GM12872 (cell line): ENCODE measurements around the gene MELTF.

ENCODE experiments used
- CTCF ChIP-seq: IDR thresholded peaks from 3 replicates; pipeline ENCODE4 v1.5.1; 2011; ENCODE audit warnings: low read depth, mild to moderate bottlenecking, low read length, moderate library complexity; ENCODE audit not compliant: insufficient read depth

Gene MELTF

DNA sequence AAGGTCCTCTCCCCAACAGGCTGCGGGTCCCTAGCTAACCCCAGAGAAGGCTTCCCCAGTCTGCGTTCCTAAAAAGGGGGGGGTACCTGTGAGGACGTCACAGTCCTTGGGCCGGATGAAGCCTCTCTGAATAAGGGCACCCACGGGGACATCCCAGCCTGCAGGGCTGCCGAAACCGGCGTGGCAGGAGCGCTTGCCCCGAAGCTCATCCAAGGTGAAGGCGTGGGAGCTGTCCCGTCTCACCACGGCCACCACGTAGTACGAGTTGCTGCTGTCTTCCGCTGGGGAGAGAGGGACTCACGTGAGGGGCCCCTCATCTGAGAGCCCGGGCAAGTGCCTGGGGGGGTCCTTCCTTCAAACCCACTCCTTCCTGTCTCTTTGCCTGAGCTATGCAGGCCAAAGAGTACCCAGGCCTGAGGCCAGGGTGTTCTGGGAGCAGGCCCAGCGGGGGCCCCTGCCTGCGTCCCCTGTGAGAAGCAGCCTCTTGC is 20.0 kb downstream of the MELTF start:
- no peak for TF ChIP-seq CTCF

GRCh38 chr3:197008436-197009209 is 21.0 kb downstream of the MELTF start:
- no peak for TF ChIP-seq CTCF

- TF ChIP-seq CTCF, result no peak
These were observed 21.7 kb downstream of the MELTF start for GRCh38 chr3:197007953-197008352.

DNA sequence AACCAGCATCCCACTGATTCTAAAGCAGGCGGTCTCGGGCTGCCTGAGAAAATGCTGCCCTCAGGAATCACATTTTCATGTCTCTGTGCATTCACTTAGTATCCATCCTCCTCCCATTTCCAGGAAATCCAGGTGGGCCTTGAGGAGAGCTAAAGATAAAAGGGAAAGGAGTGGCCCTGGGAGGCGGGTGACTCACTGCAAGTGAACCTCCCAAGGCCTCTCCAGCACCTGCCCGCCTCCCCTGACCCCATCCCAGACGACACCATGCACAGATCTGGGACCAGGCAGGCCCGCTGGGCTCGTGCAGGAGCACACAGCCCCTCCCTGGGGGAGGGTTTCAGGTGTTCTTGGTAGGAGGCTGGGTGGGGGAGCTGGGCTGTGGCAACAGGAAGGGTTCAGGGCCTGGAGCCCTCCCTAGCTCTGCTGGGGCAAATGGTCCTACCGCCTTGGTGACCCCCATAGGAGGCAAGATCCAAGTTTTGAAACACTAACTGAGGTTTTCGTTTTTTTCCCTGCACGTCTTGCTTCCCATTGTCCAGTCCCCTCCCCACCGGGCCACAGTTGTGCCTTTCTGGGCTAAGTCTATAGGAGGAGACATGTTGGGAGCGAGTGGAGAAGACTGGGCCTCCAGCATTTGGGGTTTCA is 22.2 kb downstream of the MELTF start:
- TF ChIP-seq CTCF, result no peak

DNA sequence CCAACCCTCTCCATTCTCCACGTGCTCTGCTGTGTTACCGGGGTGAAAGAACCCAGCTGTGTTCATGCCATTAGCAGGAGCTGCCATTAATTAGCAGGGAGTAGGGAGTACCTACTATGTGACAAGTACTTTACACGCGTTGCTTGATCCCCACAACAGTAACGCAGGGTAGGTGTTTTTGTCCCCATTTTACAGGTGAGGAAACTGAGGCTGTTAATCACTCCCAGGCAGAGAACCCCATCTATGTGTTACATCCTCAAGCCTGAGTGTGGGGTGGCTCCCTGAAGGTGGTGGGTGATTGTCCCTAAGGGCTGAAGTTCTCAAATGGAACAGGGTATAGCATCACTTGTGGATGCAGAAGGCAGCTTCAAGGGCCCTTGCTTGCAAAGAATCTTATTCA is 22.8 kb downstream of the MELTF start:
- TF ChIP-seq CTCF, result no peak

DNA sequence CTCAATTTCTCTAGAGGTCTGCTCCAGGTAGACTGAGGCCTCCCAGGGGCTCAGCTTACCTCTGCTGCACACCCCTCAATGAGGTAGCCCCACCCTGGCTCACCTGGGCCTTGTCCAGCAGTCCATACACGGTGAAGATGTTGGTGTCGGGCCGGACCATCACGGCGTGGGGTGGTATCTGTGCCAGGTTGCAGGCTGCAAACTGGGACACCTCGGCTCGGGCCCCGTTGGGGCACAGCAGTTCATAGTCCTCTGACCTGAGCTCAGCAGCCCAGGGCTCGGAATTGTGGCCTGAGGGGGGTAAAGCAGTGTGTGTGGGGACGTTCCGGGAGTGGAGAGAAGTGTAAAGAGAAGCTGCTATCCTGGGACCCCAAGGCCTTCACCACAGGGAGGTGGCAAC is 23.2 kb downstream of the MELTF start:
- no peak for TF ChIP-seq CTCF

- no peak for TF ChIP-seq CTCF
These were observed 25.9 kb downstream of the MELTF start for GRCh38 chr3:197003461-197004385.
